CD4-positive, alpha-beta T cell treated with Interleukin-15 for 1 hour (primary cell): ENCODE data around the gene HIVEP3.
"Not testable (repeated sequence)": the region's sequence is repeated elsewhere in the genome, so short reads cannot be mapped to it uniquely, and the experiment has no call there.

Experiments used
- DNase-seq: peaks from one replicate; pipeline ENCODE4 v3.0.0-alpha.2; 2020

The HIVEP3 gene

DNA sequence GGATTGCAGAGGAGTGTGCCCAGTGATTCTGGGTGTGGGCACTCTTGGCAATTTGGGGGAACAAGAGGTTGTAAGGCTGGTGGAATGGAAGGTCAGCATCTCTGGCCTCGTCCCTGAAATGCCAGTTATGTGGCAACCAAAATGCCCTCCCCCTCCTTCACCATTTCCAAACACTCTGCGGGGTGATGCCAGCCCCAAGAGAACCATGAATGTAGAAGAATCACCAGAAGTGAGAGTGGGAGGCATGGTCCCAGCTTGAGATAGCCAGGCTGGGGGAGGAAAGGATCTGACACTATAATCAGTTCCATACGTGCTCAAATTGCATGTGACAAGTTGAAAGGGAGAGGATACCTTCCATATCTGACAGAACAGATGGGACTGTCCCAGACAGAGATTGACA, 345.5 kb downstream of the HIVEP3 start:
- no peak for DNase-seq

DNA sequence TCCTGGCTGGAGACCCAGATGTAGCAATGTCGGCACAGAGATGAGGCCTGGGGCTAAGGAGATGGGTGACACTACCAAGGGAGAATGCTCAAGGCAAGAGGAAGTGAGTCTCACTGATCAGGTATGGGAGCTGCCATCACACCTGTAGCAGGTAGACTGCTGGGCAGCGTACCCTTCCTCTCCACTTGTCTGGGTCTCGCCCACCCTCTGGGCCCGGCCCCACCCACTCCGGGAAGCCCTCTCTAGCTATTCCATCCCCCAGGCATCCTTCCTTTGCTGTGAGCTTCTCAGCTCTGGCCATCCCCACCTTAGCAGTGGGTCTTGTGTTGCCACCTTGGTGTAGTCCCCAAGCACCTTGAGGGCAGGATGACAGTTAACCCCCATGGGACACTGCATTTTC, 346.5 kb downstream of the HIVEP3 start:
- no peak for DNase-seq

DNA sequence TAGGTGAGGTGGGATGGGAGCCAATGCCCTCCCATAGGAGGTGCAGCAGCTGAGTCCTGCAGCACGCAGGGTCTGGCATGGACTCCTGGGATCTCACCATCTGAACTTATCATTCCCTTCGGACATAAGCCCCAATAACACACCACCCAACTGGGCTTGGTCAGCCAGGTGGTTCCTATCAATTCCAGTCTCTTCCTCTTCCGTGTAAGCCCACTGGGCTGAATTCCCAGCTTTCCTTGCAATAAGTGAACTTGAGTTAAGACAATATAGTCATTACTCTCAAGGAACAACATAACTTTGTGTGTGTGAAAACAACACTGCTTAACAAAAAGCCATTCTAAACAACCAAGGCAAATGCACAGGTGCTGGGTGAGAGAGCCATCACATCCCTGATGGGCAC, 347.7 kb downstream of the HIVEP3 start:
- DNase-seq = no peak

DNA sequence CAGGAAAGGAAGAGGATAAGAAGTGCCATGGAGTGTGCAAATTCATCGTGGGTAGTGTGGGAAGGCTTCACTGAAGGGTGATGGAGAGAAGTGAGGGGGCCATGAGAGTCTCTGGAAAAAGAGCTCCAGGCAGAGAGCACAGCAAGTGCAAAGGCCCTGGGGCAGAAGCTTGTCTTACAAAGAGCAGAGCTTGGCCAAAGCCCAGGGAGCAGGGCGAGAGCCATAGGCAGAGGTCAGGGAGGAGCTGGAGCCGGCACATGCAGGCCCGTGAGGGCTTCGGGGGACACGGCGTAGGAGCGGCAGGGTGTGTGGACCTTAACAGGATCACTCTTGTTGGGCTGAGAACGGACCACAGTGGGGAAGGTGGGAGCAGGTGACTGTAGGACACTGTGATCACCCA, 350.5 kb downstream of the HIVEP3 start:
- no peak for DNase-seq

DNA sequence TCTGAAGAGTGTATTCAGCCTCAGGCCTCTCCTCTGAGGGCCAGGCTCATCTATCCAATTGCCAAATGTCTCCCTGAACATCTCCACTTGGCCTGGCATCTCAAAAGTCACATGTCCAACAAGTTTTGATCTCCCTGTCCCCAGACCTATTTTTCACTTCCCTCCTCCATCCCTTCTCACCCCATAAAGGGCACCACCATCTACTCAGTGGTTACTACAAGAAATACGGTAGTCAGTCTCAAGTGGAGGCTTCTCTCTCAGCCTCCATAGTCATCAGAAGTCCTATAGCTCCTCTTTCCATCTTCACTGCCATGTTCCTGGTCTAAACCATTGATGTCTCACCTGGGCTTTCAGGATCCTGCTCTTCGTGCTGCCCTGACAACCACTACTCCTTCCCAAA, 351.8 kb downstream of the HIVEP3 start:
- DNase-seq = no peak

DNA sequence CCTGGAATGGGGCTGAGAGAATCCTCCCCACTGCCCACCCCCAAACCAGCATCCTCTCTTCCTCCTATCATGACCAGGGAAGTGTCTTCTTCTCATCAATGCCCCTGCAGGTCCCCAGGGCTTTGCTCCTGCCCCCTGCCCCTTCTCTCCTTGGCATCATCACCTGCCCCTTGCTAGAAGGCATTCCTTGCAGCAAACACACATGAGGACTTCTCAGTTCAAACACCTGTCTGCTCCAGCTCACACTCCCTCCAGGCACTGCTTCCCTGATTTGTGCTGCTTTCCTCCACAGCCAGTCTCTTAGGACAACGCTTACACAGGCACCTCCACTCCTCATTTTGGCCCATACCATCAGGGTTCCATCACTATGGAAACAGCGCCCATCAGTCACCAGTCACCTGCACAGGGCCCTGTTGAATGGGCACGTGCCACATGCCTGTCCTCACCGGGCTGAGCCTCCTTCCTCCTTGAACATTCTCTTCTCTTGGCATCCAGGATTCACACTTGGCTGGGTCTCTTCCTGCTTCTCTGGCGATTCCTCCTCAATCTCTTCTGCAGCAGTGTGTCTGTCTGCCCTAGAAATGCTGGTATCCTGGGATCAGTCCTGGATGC, 352.3 kb downstream of the HIVEP3 start:
- DNase-seq = no peak

DNA sequence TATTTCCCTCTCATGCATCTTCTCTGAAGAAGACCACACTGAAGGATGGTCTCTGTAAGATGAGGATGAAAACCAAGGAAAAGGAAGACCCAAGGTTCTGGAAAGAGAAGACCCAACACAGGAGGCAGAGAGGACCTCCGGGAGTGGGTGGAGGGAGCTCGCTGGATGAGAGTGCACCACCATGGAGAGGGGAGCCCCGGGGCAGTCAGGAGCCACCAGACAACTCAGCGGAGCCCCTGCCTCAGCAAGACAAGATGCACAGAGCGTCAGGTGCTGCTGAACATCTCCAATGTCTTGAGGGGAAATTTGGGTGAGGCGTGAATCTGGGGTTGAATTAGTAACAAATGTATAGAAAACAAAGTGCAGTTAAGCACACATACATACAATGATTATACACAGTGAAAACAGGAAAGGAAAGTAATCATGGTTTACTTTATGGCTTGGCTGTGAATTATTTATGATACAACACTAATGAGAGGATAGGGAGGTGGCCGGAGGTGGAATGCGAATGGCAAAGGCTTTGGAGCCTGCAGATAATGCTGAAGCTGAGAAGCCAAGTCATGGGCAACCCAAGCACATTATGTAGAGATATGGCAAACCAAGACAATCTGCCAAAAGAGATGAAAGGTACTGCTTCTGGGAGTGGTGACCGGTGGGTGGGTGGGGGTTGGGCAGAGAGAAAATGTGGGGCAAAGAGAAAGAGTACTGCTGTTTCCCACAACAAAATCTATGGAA, 353.8 kb downstream of the HIVEP3 start:
- DNase-seq = no peak

DNA sequence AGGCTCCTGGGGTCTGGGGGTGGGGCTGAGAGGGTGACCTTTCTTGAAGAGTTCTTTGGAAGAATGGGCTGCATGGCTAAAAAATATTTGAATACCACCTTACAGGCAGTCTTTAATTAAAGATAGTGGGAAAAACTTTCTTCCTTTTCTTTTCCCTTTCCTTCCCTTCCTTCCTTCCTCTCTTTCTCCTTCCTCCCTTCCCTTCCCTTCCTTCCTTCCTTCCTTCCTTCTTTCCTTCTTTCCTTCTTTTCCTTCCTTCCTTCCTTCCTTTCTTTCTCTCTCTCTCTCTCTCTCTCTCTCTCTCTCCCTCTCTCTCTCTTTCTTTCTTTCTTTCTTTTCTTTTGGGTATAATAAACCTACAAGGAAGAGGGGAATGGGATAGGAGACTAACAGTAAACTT, 356.4 kb downstream of the HIVEP3 start:
- no peak for DNase-seq

DNA sequence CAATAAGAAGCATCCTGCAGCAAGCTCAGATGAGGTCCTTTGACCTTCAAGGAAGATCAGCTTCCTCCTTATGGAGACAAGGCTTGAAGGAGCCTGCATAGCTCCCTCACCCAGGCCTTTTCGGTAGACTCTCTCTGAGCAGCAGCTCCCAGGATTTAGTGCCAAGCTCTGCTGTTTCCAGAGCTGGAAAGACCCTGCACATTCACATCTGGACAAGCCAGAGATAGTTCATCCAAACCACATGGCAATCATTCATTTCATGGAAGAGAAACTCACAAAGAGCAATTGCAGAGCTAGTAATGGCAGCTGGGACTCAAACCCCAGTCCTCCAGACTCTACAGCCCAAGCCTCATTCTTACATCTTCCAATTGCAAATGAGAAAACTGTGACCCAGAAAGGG, 357.8 kb downstream of the HIVEP3 start:
- no peak for DNase-seq

DNA sequence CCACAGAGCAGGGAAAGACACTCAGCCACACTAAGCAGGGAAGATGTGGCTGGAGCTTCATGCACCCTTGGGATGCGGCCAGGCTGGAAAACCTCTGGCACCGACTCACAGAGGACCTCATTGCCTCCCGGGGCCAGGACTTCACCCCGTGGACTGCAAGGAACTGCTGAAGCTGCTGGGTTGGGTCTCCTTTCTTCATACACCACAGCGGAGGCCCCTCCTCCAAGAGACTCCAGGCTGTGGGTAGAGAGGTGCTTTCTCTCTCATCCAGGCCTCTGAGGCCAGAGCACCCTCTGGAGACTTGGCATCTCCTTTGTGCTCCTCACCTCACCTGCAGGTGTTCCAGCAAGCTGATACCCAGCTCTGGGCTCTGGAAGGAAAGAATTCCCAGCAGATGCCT, 358.2 kb downstream of the HIVEP3 start:
- no peak for DNase-seq

DNA sequence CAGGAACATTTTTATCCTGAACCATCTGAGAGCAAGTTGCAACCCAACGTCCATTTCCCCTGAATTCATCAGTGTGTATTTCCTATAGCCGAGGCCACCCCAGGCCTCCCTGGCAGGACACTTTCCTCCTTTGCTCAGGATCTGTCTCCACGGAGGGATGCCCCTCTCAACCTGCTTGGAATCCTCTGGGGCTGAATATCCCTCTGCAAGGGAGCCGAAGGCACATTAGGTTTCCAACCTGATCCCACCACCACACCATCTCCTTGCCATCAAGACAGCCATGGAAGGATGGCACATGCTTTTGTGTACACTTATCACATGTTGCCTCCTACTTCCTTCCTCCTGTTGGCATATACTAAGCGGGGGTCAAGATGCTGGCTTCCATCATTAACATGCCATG, 359.4 kb downstream of the HIVEP3 start:
- DNase-seq = no peak

DNA sequence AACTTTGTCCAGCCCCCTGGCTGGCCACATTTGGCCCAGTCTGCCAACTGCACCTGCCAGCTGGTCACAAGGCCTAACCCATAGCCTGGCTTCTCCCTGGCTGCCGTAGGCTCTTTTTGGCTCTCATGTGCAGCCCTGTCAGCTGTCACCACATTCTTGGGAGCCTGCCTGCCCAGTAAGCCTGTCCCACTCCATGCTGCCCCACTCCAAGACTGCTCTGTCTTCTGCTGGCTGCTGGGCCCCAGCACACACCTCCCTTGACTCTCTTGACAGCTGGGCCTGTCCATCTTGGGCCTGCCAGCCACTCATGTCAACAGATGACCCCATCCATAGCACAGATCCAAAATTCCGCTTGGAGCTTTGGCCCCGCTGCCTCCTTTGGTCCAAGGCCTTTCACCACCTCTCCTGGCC, 360.0 kb downstream of the HIVEP3 start:
- DNase-seq = no peak

DNA sequence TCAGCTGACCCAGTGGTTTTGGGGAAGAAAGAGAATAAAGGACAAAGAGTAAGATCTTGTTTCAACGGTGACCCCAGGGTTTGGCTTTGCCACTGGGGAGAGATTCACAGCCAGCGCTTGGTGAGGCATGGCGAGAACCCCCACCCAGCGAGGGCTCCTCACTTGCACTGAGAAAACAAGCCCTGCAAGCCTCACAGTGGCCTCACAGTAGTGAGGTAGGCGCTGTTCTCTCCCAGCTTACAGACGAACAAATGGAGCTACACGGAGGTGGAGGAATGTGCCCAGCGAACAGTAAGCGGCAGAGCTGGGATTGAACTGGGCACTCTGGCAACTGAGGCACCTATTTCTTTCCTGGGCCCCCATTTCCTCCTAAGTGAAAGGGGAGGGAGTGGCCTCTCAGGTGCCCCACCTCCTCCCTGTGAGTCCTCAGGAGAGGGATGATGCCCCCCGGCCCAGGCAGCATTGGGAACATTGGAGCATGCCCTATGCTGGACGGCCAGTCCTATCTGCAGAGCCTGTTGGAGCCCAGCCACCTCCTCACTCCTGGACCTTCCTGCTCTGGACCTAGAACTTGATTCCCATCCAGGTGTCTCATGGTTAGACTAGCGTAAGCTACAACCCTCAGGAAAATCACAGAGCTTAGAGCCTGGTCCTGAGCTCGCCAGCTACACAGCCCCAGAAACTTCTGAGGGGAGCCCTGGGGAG, 360.8 kb downstream of the HIVEP3 start:
- DNase-seq = no peak

DNA sequence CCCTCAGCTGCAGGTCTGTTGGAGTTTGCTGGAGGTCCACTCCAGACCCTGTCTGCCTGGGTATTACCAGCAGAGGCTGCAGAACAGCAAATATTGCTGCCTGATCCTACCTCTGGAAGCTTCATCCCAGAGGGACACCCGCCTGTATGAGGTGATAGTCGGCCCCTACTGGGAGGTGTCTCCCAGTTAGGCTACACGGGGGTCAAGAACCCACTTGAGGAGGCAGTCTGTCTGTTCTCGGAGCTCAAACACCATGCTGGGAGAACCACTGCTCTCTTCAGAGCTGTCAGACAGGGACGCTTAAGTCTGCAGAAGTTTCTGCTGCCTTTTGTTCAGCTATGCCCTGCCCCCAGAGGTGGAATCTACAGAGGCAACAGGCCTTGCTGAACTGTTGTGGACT, 364.0 kb downstream of the HIVEP3 start:
- DNase-seq = not testable (repeated sequence)

DNA sequence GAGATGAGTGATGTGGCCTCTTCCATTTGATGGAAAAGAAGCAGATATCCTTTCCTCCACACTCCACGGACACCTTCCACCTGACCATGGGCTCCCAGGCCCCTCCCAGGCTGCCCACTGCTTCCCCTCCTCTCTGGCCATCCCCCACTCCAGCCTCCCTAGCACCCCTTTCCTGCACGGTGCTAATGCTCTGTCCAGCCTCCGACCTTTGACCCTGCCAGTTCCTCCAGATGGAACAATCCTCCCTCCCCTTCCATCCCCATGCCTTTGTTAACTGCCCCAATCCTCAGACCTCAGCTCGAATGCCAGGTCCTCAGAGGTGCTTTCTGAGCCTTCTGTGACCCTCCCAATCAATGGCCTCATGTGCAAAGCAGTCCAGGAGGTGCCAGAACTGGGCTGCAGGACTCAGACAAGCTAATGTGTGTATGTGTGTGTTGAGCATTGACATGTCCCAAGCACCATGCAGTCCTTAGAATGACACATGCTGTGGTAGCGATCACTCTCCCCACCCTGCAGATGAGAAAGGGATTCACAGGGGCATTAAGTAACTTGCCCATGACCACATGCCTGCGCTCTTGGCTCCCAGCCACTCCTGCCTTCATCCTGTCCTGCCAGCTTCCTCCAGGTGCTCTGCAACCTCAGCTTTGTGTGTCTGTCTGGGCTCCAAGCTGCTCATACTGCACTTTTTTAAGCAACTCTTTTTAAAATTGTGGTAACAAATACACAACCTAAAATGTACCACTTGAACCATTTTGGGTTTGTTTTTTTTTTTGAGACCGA, 370.8 kb downstream of the HIVEP3 start:
- DNase-seq = no peak

DNA sequence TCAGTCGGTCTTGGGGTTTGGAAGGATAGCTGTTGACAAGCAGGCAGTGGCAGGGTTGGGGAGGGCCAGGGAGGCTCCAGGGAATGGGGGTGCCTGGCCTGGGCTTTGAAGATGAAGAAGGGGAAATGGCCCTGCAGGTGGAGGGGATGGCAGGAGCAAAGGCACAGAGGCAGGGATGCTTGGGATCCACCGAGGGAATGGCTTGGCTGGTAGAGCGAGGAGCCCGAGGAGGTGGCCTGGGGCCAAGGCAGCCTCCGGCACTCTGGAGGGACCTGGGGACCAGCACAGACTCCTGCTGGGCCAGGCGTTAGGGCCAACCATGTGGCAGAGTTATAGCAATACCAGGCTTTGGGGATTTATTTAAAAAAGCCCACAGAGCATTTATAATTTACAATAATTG, 371.4 kb downstream of the HIVEP3 start:
- no peak for DNase-seq

DNA sequence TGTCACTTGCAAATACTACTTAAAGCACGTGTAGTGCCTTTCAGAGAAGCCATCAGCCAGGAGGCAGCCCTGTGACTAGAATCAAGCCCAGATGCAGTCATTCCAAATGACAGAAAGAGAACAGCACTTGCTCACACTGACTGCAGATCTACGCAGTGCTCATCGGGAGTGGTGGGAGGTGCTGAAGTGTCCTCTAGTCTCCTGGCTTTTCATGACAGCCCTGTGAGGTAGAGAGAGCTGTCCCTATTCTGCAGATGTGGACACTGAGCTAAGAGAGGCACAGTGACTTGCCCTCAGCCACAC, 371.9 kb downstream of the HIVEP3 start:
- DNase-seq = no peak

DNA sequence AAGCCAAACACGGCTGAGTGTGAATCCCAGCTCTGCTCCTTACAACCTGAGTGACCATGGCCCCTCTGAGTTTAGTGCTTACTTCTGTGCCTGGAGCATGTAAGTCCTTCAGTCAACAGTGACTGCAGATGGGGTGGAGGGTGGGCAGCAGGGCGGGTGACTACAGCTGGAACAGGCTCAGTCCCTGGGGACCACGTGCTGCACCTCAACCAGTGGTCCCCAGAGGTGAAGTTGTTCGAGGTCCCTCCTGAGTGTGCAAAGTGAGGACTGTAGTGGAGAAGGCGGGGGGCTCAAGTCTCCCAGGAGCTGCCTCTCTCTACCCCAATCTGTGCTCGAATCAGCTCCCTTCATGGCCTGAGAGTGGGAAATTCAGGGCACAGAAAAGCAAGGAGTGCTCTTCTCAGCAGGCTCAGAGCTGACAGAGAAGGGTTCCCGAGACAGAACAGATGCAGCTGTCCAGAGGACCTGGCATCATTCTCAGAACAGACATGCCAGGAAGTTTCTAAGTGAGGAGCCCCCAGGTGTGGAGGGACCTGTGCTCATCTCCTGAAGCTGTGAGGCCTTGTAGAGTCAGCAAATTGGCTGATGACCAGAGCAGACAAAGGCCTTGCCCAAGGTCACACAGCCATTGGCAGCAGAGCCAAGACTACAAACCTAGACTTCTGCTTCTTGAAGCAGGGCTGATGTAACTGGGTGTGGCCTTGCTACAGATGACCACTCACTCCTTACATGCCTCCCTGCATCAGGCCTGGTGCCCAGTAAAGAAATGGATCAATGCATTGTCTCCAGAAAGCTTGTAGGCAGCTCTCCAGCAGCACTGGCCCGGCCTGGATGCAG, 372.5 kb downstream of the HIVEP3 start:
- DNase-seq = no peak

DNA sequence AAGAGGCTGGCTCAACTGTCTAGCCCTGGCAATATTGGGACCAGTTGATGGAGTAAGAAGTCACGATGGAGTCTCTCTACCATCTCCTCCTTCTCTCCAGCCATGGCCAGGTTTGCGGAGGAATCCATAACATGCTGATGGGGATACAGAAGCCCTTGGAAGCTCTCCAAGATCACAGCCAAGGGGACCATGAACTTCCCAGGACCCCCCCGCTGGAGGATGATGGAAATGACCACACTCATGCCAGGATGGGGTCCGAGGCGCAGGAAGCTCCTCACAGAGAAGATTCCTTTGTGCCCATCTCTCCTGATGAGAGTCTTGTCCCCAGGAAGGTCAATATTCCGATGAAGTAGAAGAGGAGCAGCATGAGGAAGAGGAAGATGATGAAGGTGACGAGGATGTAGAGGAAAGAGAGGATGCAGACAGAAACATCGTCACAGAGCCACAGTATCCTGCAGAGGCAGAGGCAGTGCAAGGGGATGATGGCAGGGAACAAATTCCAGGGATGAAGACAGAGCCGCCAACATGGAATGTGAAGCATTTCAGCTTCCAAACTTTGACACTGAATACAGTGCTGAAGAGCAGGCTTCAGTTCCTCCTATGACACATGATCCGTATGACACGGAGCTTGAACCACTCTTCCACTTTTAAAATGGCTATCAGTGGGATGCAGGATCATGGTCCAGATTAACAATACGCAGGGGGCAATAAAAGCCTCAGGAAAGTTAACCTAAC, 376.4 kb downstream of the HIVEP3 start:
- DNase-seq = no peak

DNA sequence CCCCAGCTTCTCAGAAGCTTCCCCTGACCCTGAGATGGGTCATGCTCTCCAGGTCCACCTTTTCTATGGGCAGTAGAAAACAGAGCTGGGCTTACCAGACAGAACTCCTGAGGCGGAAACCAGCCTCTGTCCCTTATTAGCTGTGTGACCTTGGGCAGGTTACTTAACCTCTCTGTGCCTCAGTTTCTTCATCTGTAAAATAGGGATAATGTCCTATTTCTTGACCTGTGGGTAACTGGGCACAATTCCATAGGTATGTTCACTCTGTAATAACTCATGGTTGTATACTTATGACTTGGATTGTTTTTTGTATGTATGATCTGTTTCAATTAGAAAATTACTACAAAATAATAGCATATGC, 377.1 kb downstream of the HIVEP3 start:
- DNase-seq = no peak

DNA sequence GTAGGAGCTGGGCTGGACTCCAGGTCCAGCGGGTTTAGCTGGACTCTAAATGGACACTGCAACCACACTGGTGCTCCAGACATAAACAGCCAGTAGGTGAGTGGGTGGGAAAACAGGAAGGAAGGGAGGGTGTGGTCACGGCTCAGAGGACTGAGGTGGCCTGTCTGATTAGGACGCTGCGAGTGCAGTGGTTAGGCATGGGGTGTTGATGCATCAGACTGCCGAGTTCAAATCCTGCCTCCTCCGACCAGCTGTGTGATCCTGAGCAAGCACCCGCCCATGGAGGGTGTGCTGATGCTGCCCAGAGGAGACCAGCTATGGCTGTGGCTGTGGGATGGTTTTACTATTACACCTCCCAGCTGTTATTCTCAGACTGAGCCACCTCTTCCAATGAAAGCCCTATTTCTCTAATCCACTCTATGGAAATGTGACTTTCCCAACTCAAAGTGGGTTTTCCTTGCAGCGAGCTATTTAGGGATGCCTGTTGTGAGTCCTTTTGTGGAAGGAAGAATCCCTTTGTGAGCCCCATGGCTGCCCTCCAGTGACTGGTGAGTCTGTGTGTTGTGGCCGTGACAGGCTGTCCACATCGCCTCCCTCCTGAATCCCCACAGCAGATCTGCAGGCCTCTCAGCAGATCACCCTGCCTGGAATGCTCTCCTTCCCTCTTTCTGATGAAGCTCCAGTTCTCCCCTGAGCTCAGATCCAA, 377.7 kb downstream of the HIVEP3 start:
- no peak for DNase-seq

DNA sequence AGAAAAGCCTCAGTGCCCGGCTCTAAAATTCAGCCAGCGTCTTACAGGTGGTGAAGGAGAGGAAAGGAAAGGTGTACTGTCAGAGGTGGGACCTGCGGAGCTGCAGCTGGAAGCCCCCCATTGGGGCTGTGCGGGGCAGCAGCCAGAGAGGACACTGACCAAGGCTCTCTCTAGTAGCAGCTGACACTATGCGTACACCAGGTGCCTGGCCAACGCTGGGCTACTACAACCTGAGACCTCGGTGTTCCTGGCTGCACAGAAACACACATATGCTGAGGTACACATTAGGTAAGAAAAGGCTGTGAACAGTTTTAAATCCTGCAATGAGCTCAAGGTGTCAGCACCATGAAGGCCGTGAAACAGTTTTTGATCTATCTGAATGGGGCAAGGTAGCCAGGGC, 378.7 kb downstream of the HIVEP3 start:
- DNase-seq = no peak
